ENCODE measurements around the gene ATP1A1.

Gene ATP1A1

DNA sequence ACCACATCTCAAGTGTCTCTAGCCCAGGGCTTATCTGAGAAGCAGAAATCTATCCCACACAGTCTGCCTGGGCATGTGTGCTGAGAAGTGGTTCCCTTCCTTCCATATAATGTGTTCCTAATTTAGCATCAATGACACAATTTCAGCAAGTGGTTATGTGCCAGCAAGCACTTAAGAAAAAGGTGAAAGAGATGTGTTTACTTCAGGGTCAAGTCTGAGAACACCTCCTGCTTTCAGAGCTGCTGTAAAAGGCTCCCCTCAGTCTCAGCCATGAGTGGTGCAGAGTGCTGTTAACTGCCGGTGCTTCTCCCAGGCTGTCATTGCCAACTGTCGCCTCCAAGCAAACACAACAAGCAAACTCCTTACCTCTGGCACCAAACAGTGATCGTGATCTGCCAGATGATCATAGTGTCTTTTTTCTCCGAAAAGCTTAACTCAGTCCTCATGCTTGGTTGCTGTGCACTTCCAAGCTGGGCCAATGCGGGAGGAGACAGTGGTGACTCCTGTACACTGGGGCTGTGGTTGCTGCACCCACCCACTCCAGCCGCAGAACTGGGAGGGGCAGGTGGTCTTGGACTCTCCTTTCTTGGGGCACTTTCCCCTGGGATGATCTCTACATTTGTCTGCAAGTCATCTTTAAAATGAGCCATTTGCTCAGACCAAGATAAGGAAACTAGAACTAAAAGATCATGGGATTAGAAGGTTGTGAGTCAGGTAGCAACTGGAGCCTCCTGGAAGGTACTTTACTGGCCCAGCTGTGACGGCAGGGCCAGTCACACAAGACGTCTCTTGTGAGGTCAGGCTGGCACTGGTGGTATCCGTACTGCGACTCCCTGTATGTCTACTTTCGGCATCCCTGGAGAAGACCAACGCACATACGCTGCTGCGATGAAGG, 32.4 kb downstream of the ATP1A1 start:
- TF ChIP-seq, protein P1, sequence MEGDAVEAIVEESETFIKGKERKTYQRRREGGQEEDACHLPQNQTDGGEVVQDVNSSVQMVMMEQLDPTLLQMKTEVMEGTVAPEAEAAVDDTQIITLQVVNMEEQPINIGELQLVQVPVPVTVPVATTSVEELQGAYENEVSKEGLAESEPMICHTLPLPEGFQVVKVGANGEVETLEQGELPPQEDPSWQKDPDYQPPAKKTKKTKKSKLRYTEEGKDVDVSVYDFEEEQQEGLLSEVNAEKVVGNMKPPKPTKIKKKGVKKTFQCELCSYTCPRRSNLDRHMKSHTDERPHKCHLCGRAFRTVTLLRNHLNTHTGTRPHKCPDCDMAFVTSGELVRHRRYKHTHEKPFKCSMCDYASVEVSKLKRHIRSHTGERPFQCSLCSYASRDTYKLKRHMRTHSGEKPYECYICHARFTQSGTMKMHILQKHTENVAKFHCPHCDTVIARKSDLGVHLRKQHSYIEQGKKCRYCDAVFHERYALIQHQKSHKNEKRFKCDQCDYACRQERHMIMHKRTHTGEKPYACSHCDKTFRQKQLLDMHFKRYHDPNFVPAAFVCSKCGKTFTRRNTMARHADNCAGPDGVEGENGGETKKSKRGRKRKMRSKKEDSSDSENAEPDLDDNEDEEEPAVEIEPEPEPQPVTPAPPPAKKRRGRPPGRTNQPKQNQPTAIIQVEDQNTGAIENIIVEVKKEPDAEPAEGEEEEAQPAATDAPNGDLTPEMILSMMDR (IDR thresholded peaks at IDR 0.05), result no peak

DNA sequence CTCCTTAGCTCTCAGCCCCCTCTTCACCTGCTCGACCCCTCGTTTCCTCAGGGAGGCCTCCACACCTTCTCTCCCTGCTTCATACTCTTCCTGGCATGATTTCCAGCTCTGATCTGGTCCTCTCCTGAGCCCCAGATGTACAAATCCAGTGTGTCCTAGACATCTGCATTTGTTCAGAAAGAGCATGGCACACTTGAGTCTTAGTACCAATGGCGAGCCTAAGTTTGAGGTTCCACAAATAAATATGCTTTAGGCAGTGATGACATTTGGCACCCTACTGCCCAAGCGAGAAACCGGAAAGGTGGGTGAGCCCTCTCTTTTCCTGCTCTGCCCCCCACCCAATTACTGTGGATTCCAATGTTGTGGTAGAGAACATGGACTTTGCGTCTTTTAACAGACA, 34.0 kb downstream of the ATP1A1 start:
- TF ChIP-seq, protein P1 (IDR thresholded peaks at IDR 0.05), result no peak

DNA sequence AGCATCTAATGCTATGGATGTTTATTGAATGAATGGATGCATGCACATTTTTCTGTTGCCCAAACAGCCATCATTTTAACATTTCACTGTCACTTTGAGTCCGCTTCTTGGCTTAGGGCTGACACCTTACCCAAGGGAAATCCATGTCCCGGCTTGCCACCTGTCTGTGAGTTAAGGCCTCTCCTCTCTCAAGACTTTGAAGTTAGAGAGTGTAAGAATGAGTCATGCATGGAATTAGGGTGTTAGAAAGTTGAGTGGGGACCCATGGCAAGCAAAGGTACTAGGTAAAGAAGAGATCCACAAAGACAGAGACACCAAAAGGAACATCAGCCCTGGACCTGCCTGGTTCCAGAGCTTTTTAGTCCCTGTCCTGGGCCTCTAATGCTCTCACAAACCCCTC, 35.1 kb downstream of the ATP1A1 start:
- TF ChIP-seq, protein P1 (IDR thresholded peaks at IDR 0.05), result no peak

DNA sequence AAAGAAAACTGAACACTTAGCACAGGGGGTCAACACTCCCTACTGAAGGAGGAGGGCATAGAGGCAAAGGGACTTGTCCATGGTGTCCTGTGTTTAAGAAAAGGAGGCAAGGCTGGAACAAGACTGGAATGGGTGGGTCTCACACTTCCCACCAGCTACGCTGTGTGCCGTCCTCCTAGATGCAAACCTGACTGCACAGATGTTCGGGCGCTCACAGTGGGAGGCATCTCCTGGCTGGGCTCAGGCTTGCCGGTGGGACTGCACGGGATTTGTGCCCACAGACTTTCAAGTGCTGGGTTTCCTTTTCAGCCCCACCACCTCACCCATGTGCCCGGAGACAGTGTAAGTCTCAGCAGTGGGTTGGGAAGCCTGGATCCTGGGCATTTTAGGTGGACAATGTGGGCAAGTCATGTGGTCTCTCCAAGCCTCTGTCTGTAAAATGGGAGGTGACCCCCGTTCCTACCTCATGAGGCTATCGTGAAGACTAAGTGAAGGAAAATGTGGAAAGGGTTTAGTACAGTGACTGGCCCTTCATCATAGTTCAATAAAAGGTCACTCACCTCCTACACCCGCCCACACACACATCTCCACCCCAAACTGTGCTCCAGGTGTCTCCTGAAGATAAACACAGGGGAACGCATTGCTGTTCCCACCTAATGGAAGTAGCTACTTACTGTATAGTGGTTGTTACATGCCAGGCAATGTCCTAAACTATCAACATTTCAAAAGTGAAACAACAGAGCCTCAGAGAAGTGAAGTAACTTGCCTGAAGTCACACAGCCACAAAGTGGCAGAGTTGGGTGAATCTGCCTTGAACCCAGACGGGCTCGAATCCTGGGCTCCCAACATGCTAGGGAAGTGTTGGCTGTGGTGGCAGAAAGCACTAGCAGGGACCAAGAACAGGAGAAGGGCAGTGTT, 36.0 kb downstream of the ATP1A1 start:
- TF ChIP-seq, protein P1 (IDR thresholded peaks at IDR 0.05), result no peak

DNA sequence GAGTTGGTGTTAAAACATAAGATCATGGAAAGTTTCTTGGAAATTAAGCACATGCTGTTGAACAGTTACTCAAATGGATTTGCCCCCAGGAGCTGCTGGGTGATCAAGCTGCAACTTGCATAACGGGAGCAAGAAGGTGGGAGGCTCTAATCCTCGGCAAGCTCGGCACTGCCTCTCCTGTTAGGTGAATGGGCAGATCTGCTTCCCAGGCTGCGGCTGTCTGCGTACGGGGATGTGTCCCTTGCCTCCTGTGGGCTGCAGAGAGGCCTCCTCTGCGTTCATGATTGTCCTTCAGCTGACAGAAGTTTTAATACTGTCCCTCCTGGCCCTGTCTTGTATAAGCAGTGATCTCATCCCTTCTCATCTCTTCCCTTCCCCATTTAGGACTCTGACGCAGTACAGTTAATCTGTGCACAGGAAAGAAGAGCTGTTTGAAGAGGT, 36.7 kb downstream of the ATP1A1 start:
- TF ChIP-seq, protein P1 (IDR thresholded peaks at IDR 0.05), result no peak

DNA sequence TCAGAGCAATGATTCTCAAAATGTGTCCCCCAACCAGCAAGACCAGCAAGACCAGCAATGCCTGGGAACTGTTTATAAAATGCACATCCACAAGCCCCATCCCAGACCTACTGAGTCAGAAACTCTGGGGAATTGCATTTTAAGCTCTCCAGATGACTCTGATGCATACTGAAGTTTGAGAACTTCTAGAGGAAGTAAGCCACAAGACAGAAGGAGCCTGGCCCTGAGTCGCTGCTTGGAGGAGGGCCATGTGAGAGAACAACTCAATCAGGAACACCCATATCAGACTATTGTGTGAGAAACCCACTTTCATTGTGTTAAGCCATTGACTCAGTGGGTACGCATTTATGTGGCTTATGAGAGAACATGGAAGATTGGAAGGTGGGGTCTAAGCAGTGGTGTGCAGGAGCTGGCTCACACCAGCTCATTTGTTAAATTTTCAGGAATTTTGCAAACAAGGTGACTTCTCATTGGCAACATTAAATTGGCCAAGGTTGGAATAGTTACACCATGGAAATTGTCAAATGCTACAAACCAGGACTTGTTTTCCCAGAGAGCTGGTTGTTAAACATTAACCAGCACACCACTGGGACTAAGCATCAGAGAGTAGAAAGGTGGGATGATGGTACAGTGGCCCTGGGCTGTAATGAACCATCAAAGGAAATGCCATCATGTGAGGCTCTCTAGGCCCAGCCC, 38.9 kb downstream of the ATP1A1 start:
- TF ChIP-seq, protein P1 (IDR thresholded peaks at IDR 0.05), result no peak

DNA sequence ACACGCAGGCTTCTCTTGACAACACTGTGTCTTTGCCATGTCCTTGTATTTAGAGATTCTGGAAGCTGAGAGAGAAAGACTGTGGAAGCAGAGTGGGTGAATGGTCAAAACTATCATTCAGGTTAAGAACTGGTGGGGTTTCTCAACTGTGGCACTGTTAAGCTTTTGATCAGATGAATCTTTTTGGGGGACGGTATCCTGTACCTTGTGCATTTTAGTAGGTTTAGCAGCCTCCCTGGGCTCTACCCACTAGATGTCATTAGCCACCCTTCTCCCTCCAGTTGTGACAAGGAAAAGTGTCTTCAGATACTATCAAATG, 39.4 kb downstream of the ATP1A1 start:
- TF ChIP-seq, protein P1 (IDR thresholded peaks at IDR 0.05), result no peak

Measured in LNCAP (cell line).